Type B pancreatic cell (in vitro differentiated cells): ENCODE measurements around the gene DIP2B. TPM values are rescaled to one million over a fixed set of nuclear protein-coding genes. Genes with fewer than 3 reads are reported as not detected.

ENCODE experiments used
- DNase-seq: peaks from one replicate; pipeline ENCODE4 v3.0.0; 2021; ENCODE audit warnings: mixed read lengths; ENCODE audit not compliant: unreplicated experiment; ENCODE audit errors: extremely low spot score
- H3K27ac Mint-ChIP-seq: 2 replicates; pipeline ENCODE4 v1.8.0; 2021; ENCODE audit warnings: mild to moderate bottlenecking, mixed read lengths
- H3K27me3 Mint-ChIP-seq: 2 replicates; pipeline ENCODE4 v1.8.0; 2021; ENCODE audit warnings: mixed read lengths
- H3K36me3 Mint-ChIP-seq: 2 replicates; pipeline ENCODE4 v1.8.0; 2021; ENCODE audit warnings: mixed read lengths
- H3K4me1 Mint-ChIP-seq: one replicate; pipeline ENCODE4 v1.8.0; 2021; ENCODE audit warnings: mixed read lengths; ENCODE audit not compliant: unreplicated experiment
- H3K4me3 Mint-ChIP-seq: 2 replicates; pipeline ENCODE4 v1.8.0; 2021; ENCODE audit warnings: mild to moderate bottlenecking, mixed read lengths
- H3K9me3 Mint-ChIP-seq: 2 replicates; pipeline ENCODE4 v1.8.0; 2021; ENCODE audit warnings: mixed read lengths
- total RNA-seq: library from RNA; stranded (reverse); gene quantifications from 2 replicates; pipeline ENCODE4 v1.2.1, GENCODE V29; 2021; ENCODE audit warnings: low replicate concordance
- TF ChIP-seq, protein P1 (sequence below): fragments of 200-600 bp; sonication (generic); conservative IDR thresholded peaks from 2 replicates; pipeline ENCODE4 v1.5.0; 2021; ENCODE audit warnings: antibody characterized with exemption, mild to moderate bottlenecking

Gene DIP2B
- total RNA-seq, 1 donor from 2014 or later: 27.2 TPM

DNA sequence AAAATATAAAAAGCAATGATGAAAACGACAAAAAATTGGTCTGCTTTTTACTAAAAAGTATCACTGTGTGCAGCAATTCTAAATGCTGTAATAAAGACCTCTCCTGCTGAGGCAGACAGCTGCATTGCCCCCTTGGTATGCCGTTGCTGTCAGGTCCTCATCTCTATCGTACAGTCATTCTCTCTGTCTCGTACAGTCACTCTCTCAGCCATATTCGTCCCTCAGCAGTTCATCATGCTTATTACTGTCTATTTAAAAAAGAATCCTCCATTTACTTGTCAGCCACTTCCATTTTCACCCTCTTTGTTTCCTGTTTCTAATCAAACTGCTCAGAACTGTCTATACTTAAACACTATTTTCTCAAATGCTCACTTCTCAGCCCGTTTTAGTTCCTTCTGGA, 123.6 kb downstream of the DIP2B start:
- no peak for DNase-seq
- H3K4me1 Mint-ChIP-seq: peaks cover 13% of the 10 kb centered on the region
- H3K27ac Mint-ChIP-seq: peak overlapping the region; percentile 27
- TF ChIP-seq, protein P1, sequence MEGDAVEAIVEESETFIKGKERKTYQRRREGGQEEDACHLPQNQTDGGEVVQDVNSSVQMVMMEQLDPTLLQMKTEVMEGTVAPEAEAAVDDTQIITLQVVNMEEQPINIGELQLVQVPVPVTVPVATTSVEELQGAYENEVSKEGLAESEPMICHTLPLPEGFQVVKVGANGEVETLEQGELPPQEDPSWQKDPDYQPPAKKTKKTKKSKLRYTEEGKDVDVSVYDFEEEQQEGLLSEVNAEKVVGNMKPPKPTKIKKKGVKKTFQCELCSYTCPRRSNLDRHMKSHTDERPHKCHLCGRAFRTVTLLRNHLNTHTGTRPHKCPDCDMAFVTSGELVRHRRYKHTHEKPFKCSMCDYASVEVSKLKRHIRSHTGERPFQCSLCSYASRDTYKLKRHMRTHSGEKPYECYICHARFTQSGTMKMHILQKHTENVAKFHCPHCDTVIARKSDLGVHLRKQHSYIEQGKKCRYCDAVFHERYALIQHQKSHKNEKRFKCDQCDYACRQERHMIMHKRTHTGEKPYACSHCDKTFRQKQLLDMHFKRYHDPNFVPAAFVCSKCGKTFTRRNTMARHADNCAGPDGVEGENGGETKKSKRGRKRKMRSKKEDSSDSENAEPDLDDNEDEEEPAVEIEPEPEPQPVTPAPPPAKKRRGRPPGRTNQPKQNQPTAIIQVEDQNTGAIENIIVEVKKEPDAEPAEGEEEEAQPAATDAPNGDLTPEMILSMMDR: no peak
- peaks cover 32% of the 10 kb centered on the region for H3K36me3 Mint-ChIP-seq
- H3K27me3 Mint-ChIP-seq: no peaks in the 10 kb centered on the region
- no peak overlapping the region for H3K4me3 Mint-ChIP-seq
- H3K9me3 Mint-ChIP-seq: no peaks in the 10 kb centered on the region

DNA sequence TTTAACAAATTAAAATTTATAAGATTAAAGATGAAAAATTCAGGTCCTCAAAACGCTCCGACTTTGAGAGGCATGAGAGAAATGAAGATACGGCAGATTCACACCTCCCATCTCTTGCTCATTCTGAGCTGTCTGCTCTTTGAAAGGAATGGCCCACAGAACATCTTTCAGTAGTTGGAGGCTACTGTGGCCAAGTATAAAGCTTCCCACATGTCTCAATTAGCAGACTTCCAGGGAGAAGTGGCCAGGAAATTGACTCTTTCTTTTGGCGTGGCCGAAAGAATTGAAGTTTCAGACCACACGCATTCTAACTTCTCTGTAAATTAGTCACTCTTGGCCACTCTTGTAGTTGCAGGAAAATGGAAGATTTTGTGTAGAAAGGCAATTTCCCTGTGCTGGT, 129.2 kb downstream of the DIP2B start:
- TF ChIP-seq, protein P1: no peak
- DNase-seq: no peak
- Mint-ChIP-seq H3K4me1 (peaks cover 27% of the 10 kb centered on the region), H3K36me3 (peaks cover 19% of the 10 kb centered on the region), H3K4me3 (no peak overlapping the region), H3K9me3 (no peaks in the 10 kb centered on the region), H3K27me3 (no peaks in the 10 kb centered on the region), H3K27ac (no peak overlapping the region)

DNA sequence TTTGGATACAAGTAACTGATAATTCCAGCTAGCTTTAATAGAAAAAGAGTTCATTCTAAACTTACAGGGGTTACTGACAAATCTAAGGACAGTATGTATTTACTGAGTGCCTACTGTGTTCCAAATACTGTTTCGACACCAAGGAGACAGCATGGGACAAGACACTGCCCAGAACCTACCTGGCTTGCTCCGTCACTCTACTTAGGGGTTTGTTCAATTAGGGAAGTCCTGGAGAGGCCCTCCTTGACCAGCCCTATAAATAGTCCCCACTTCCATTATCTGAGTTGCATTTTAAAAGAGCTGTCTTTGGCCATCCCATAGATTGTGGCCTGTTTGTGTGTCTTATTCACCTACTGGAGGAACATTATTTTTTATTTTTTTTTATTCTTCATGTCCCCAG, 129.6 kb downstream of the DIP2B start:
- Mint-ChIP-seq H3K4me3 (no peak overlapping the region), H3K27me3 (no peaks in the 10 kb centered on the region), H3K27ac (no peak overlapping the region), H3K4me1 (peaks cover 27% of the 10 kb centered on the region), H3K36me3 (peaks cover 16% of the 10 kb centered on the region), H3K9me3 (no peaks in the 10 kb centered on the region)
- TF ChIP-seq, protein P1: no peak
- no peak for DNase-seq

DNA sequence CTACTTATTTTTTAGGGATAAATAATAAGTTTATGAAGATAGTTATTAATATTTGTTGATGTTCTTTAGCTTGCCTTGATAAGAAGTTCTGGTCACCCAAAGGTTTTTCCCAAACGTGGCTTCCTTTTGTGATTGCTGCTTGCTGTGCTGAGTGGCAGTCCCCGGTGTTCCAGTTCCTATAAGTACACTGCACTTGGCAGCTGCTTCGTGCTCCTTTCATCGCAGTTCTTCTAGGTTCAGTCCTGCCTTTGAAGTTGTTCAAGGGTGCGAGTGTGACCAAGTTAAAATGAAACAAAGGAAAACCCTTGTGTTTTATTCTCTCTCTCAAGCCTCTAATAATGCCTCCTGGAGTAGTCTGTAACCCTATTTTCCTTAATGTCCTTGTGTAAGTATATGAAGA, 130.6 kb downstream of the DIP2B start:
- Mint-ChIP-seq H3K4me3 (no peak overlapping the region), H3K36me3 (peaks cover 9% of the 10 kb centered on the region), H3K27ac (no peak overlapping the region), H3K27me3 (no peaks in the 10 kb centered on the region), H3K4me1 (peaks cover 30% of the 10 kb centered on the region), H3K9me3 (no peaks in the 10 kb centered on the region)
- no peak for DNase-seq
- TF ChIP-seq, protein P1: no peak

DNA sequence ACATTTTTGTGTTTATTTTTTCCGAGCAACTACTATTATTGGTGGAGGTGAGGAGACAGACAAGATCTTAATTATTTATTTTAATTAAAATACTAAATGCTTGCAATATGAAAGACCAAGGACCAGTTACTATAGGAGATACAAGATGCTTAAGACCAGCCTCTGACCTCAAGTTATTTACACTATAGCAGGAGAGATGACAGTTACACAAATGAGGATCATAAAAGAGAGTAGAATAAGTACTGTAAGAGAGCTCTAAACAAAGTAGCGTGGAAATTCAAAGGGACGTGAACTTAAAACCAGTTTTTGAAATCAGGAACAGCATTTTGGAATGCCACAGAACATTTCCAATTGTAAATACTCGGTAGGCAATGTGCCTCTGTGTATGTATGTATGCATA, 131.1 kb downstream of the DIP2B start:
- H3K9me3 Mint-ChIP-seq: no peaks in the 10 kb centered on the region
- H3K27me3 Mint-ChIP-seq: no peaks in the 10 kb centered on the region
- no peak for DNase-seq
- TF ChIP-seq, protein P1: no peak
- H3K27ac Mint-ChIP-seq: no peak overlapping the region
- no peak overlapping the region for H3K4me3 Mint-ChIP-seq
- H3K4me1 Mint-ChIP-seq: peaks cover 30% of the 10 kb centered on the region
- H3K36me3 Mint-ChIP-seq: peaks cover 6% of the 10 kb centered on the region

DNA sequence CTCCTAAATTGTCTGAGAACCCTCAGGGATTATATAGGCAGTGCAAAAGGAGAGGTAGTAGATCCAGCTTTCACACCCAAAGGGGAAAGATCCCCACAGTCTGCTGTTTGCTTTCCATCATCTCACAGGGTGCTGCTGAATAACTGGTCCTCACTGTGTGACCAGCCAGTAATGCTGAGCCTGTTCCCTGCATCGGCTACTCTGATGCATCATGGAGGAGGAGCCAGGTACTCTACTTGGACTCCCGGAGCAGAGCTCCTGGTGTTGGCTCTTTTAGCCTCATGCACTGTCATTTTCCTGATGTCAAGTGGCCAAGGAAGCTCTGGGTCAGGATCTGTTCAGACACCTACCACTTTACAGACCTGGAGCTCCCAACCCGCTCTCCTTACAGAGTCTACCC, 131.7 kb downstream of the DIP2B start:
- DNase-seq: no peak
- H3K4me1 Mint-ChIP-seq: peaks cover 30% of the 10 kb centered on the region
- TF ChIP-seq, protein P1: no peak
- H3K9me3 Mint-ChIP-seq: no peaks in the 10 kb centered on the region
- no peak overlapping the region for H3K4me3 Mint-ChIP-seq
- H3K27me3 Mint-ChIP-seq: no peaks in the 10 kb centered on the region
- H3K36me3 Mint-ChIP-seq: peaks cover 4% of the 10 kb centered on the region
- H3K27ac Mint-ChIP-seq: no peak overlapping the region
